Left ventricle myocardium superior (tissue), 1 donor: ENCODE data around the gene ACAN. TPM values are rescaled to one million over a fixed set of nuclear protein-coding genes. Genes with fewer than 3 reads are reported as not detected.

Experiments used
- ATAC-seq: fragments of 200-7000 bp; cut with Tn5 transposase; one replicate; pipeline ENCODE4 v1.9.1; 2020; ENCODE audit warnings: mild to moderate bottlenecking, moderate library complexity
- DNase-seq: peaks from one replicate; pipeline ENCODE4 v3.0.0-alpha.2; 2020
- intact Hi-C: fragments of 100-400 bp; cut with micrococcal nuclease; formaldehyde crosslinking; loops from one replicate; pipeline ENCODE4 v1.11.0; 2022
- total RNA-seq: library from RNA; stranded (reverse); fragmentation: NEBNext Ultra II Directional; extraction: Animal tissue kit (Norgen Biotek cat#: 25700); gene quantifications from one replicate; pipeline ENCODE4 v1.2.1, GENCODE V29; 2021
- donor health status: DM: no; HTN: yes; CAD: no; lungs with severe emphysema.

ACAN gene
- total RNA-seq, 1 donor from 2014 or later, result 0.15 TPM

GRCh38 chr15:88896333-88897033 lies 93.2 kb downstream of the ACAN start:
- DNase-seq, result no peak
- peak; percentile 0 for ATAC-seq
- intact Hi-C loops, result loop anchor here (10.0 kb wide), 1 partner anchor 278 kb away; no protein-coding TSS in a partner anchor

- intact Hi-C loops, result loop anchor here (10.0 kb wide), 1 partner anchor 278 kb away; no protein-coding TSS in a partner anchor
- DNase-seq (no peak), ATAC-seq (no peak)
Observed at GRCh38 chr15:88897142-88897455, 93.9 kb downstream of the ACAN start.

- peak; percentile 93 for DNase-seq
- intact Hi-C loops, result loop anchor here (10.0 kb wide), 1 partner anchor 277 kb away; no protein-coding TSS in a partner anchor
- ATAC-seq, result peak; percentile 89
Observed at GRCh38 chr15:88897456-88898194, 94.4 kb downstream of the ACAN start.

- DNase-seq (peak; percentile 17), ATAC-seq (no peak)
- intact Hi-C loops, result loop anchor here (10.0 kb wide), 1 partner anchor 276 kb away; no protein-coding TSS in a partner anchor
Observed at GRCh38 chr15:88898736-88899135, 95.5 kb downstream of the ACAN start.

GRCh38 chr15:88899251-88899650 lies 96.0 kb downstream of the ACAN start:
- intact Hi-C loops, result loop anchor here (10.0 kb wide), 1 partner anchor 276 kb away; no protein-coding TSS in a partner anchor
- no peak for ATAC-seq

GRCh38 chr15:88900309-88900981 lies 97.2 kb downstream of the ACAN start:
- intact Hi-C loops, result loop anchor here (5.0 kb wide), 1 partner anchor 107 kb away; no protein-coding TSS in a partner anchor
- DNase-seq, result no peak
- ATAC-seq, result no peak

More at GRCh38 chr15:88899251-88899650, 96.0 kb downstream of the ACAN start:
- DNase-seq, result peak; percentile 31

- intact Hi-C loops, result loop anchor here (5.0 kb wide), 1 partner anchor 106 kb away; no protein-coding TSS in a partner anchor
- ATAC-seq (no peak), DNase-seq (no peak)
Observed at GRCh38 chr15:88900982-88901418, 97.8 kb downstream of the ACAN start.

- DNase-seq (no peak), ATAC-seq (no peak)
- intact Hi-C loops, result loop anchor here (5.0 kb wide), 1 partner anchor 106 kb away; no protein-coding TSS in a partner anchor
Observed at GRCh38 chr15:88901508-88902220, 98.4 kb downstream of the ACAN start.

GRCh38 chr15:88902221-88902835 lies 99.1 kb downstream of the ACAN start:
- no peak for ATAC-seq
- no peak for DNase-seq
- intact Hi-C loops, result loop anchor here (5.0 kb wide), 1 partner anchor 105 kb away; no protein-coding TSS in a partner anchor

- no peak for ATAC-seq
- intact Hi-C loops, result loop anchor here (5.0 kb wide), 1 partner anchor 104 kb away; no protein-coding TSS in a partner anchor
- DNase-seq, result no peak
Observed at GRCh38 chr15:88902846-88903245, 99.6 kb downstream of the ACAN start.

- DNase-seq, result no peak
- ATAC-seq, result no peak
- intact Hi-C loops, result loop anchor here (5.0 kb wide), 1 partner anchor 103 kb away; no protein-coding TSS in a partner anchor
Observed at GRCh38 chr15:88904257-88904623, 101.0 kb downstream of the ACAN start.

GRCh38 chr15:88904624-88905327 lies 101.5 kb downstream of the ACAN start:
- DNase-seq (peak; percentile 87), ATAC-seq (peak; percentile 69)
- intact Hi-C loops, result loop anchor here (5.0 kb wide), 1 partner anchor 103 kb away; no protein-coding TSS in a partner anchor

GRCh38 chr15:88905576-88905975 lies 102.3 kb downstream of the ACAN start:
- DNase-seq, result no peak
- intact Hi-C loops, result no loop called here
- ATAC-seq, result no peak

- DNase-seq (no peak), ATAC-seq (no peak)
- intact Hi-C loops, result no loop called here
Observed at GRCh38 chr15:88906130-88906529, 102.9 kb downstream of the ACAN start.

GRCh38 chr15:88906551-88906950 lies 103.3 kb downstream of the ACAN start:
- no peak for DNase-seq
- intact Hi-C loops, result no loop called here

GRCh38 chr15:88907111-88907510 lies 103.9 kb downstream of the ACAN start:
- intact Hi-C loops, result no loop called here
- peak; percentile 48 for DNase-seq
- peak; percentile 2 for ATAC-seq

More at GRCh38 chr15:88906551-88906950, 103.3 kb downstream of the ACAN start:
- ATAC-seq, result no peak

GRCh38 chr15:88908123-88908522 lies 104.9 kb downstream of the ACAN start:
- no peak for DNase-seq
- intact Hi-C loops, result no loop called here
- ATAC-seq, result no peak
